HEK293 (cell line): ENCODE data around the gene VSIR.

Experiments used
- CTCF ChIA-PET: fragments of 350-600 bp; formaldehyde crosslinking; extraction: SDS; loops from one replicate; lab custom pipeline; 2021; ENCODE audit warnings: antibody characterized with exemption; lab: Yijun Ruan, JAX
- POLR2A ChIA-PET: fragments of 300-600 bp; formaldehyde crosslinking; extraction: SDS; loops from one replicate; lab custom pipeline; 2020; ENCODE audit warnings: antibody characterized with exemption, inconsistent platforms; lab: Yijun Ruan, JAX
- H3K27ac ChIP-seq: fragments of 200-500 bp; sonication (Bioruptor generic); 2 replicates; pipeline ENCODE4 v1.5.1; 2014; ENCODE audit warnings: low read depth, low read length, control low read depth, inconsistent platforms; ENCODE audit errors: extremely low read depth
- H3K36me3 ChIP-seq, 2 experiments: fragments of 200-500 bp in 1 of 2; sonication (Bioruptor generic) in 1 of 2; 1 replicate in 1 of 2; 2 replicates in 1 of 2; pipeline ENCODE4 v1.5.1; 2014 to 2017; ENCODE audit warnings: inconsistent platforms in 2 of 2, low read length in 2 of 2; ENCODE audit not compliant: control insufficient read depth in 2 of 2, insufficient read depth in 1 of 2
- H3K4me1 ChIP-seq: fragments of 200-500 bp; sonication (Bioruptor generic); 2 replicates; pipeline ENCODE4 v1.5.1; 2014; ENCODE audit warnings: mild to moderate bottlenecking, low read length, inconsistent platforms; ENCODE audit not compliant: control insufficient read depth, insufficient read depth
- H3K4me3 ChIP-seq: 2 replicates; pipeline ENCODE4 v1.5.1; 2011; ENCODE audit warnings: low read depth, mild to moderate bottlenecking, control low read depth, low read length, moderate library complexity
- H3K9me3 ChIP-seq: fragments of 200-500 bp; sonication (Bioruptor generic); 2 replicates; pipeline ENCODE4 v1.5.1; 2014; ENCODE audit warnings: low read depth, low read length, inconsistent platforms; ENCODE audit not compliant: control insufficient read depth, insufficient read depth
- BCL11A ChIP-seq: fragments of 450-650 bp; formaldehyde crosslinking; IDR thresholded peaks from 2 replicates; pipeline ENCODE4 v1.5.1; 2016; ENCODE audit warnings: low read depth, missing biosample characterization, missing genetic modification characterization
- BCL11B ChIP-seq: fragments of 450-650 bp; formaldehyde crosslinking; IDR thresholded peaks from 2 replicates; pipeline ENCODE4 v1.5.1; 2016; ENCODE audit warnings: low read depth, missing biosample characterization, missing genetic modification characterization
- HIC1 ChIP-seq: fragments of 450-650 bp; formaldehyde crosslinking; IDR thresholded peaks from 2 replicates; pipeline ENCODE4 v1.5.1; 2016; ENCODE audit warnings: missing biosample characterization, missing genetic modification characterization
- IKZF3 ChIP-seq: fragments of 450-650 bp; IDR thresholded peaks from 2 replicates; pipeline ENCODE4 v1.5.0; 2018; ENCODE audit warnings: missing biosample characterization, mild to moderate bottlenecking, missing genetic modification characterization, moderate library complexity
- KLF17 ChIP-seq: fragments of 450-650 bp; formaldehyde crosslinking; IDR thresholded peaks from 2 replicates; pipeline ENCODE4 v1.5.1; 2016; ENCODE audit warnings: missing biosample characterization, missing genetic modification characterization
- MZF1 ChIP-seq: fragments of 450-650 bp; formaldehyde crosslinking; IDR thresholded peaks from 2 replicates; pipeline ENCODE4 v1.5.1; 2017; ENCODE audit warnings: missing biosample characterization, missing genetic modification characterization, borderline replicate concordance
- PRDM6 ChIP-seq: fragments of 450-650 bp; formaldehyde crosslinking; IDR thresholded peaks from 2 replicates; pipeline ENCODE4 v1.5.1; 2017; ENCODE audit warnings: missing biosample characterization, missing genetic modification characterization
- SCRT1 ChIP-seq: fragments of 450-650 bp; formaldehyde crosslinking; IDR thresholded peaks from 2 replicates; pipeline ENCODE4 v1.5.1; 2016; ENCODE audit warnings: missing biosample characterization, missing genetic modification characterization, borderline replicate concordance
- SP3 ChIP-seq: fragments of 450-650 bp; formaldehyde crosslinking; IDR thresholded peaks from 2 replicates; pipeline ENCODE4 v1.5.1; 2016; ENCODE audit warnings: missing biosample characterization, missing genetic modification characterization
- ZBTB48 ChIP-seq: fragments of 450-650 bp; formaldehyde crosslinking; IDR thresholded peaks from 2 replicates; pipeline ENCODE4 v1.5.1; 2016; ENCODE audit warnings: missing biosample characterization, missing genetic modification characterization
- ZBTB49 ChIP-seq: fragments of 450-650 bp; formaldehyde crosslinking; IDR thresholded peaks from 2 replicates; pipeline ENCODE4 v1.5.1; 2016; ENCODE audit warnings: missing biosample characterization, missing genetic modification characterization, low read depth
- ZEB2 ChIP-seq: fragments of 450-650 bp; formaldehyde crosslinking; IDR thresholded peaks from 2 replicates; pipeline ENCODE4 v1.5.1; 2016; ENCODE audit warnings: missing biosample characterization, missing genetic modification characterization
- ZNF112 ChIP-seq: fragments of 450-650 bp; formaldehyde crosslinking; IDR thresholded peaks from 2 replicates; pipeline ENCODE4 v1.5.0; 2017; ENCODE audit warnings: missing biosample characterization, missing genetic modification characterization
- ZNF114 ChIP-seq: fragments of 450-650 bp; formaldehyde crosslinking; IDR thresholded peaks from 2 replicates; pipeline ENCODE4 v1.5.0; 2017; ENCODE audit warnings: missing biosample characterization, missing genetic modification characterization
- ZNF2 ChIP-seq: fragments of 450-650 bp; formaldehyde crosslinking; IDR thresholded peaks from 2 replicates; pipeline ENCODE4 v1.5.1; 2016; ENCODE audit warnings: missing biosample characterization, missing genetic modification characterization
- ZNF23 ChIP-seq: fragments of 450-650 bp; formaldehyde crosslinking; IDR thresholded peaks from 2 replicates; pipeline ENCODE4 v1.5.1; 2016; ENCODE audit warnings: missing biosample characterization, missing genetic modification characterization, borderline replicate concordance
- ZNF350 ChIP-seq: fragments of 450-650 bp; formaldehyde crosslinking; IDR thresholded peaks from 2 replicates; pipeline ENCODE4 v1.5.0; 2017; ENCODE audit warnings: missing biosample characterization, mild to moderate bottlenecking, missing genetic modification characterization
- ZNF530 ChIP-seq: fragments of 450-650 bp; formaldehyde crosslinking; IDR thresholded peaks from 2 replicates; pipeline ENCODE4 v1.5.1; 2016; ENCODE audit warnings: low read depth, missing biosample characterization, missing genetic modification characterization
- ZNF623 ChIP-seq: fragments of 450-650 bp; formaldehyde crosslinking; IDR thresholded peaks from 2 replicates; pipeline ENCODE4 v1.5.1; 2016; ENCODE audit warnings: missing biosample characterization, missing genetic modification characterization
- ZNF639 ChIP-seq: fragments of 450-650 bp; formaldehyde crosslinking; IDR thresholded peaks from 2 replicates; pipeline ENCODE4 v1.5.1; 2016; ENCODE audit warnings: missing biosample characterization, missing genetic modification characterization
- ZNF701 ChIP-seq: fragments of 450-650 bp; formaldehyde crosslinking; IDR thresholded peaks from 2 replicates; pipeline ENCODE4 v1.5.1; 2016; ENCODE audit warnings: missing biosample characterization, missing genetic modification characterization
- ZNF830 ChIP-seq: fragments of 450-650 bp; IDR thresholded peaks from 2 replicates; pipeline ENCODE4 v1.5.0; 2018; ENCODE audit warnings: missing biosample characterization, missing genetic modification characterization, low read depth, mild to moderate bottlenecking, moderate library complexity

The VSIR gene

GRCh38 chr10:71799112-71799511, 25.8 kb upstream of the VSIR start:
- Histone ChIP-seq H3K4me3 (no peak overlapping the region), H3K27ac (no peak overlapping the region), H3K36me3 (no peaks in the 10 kb centered on the region), H3K9me3 (no peaks in the 10 kb centered on the region), H3K4me1 (no peaks in the 10 kb centered on the region)
- CTCF ChIA-PET: interaction anchor here (0.6 kb wide), 1 partner anchor 26 kb away, joined by 3 read pairs; the partner anchor contains the start of gene VSIR
- POLR2A ChIA-PET: no interaction called here
- TF ChIP-seq BCL11B (tag by site-specific recombination) (no peak), SP3 (tag by site-specific recombination) (no peak), ZNF350 (tag by site-specific recombination) (no peak), ZNF2 (tag by site-specific recombination) (no peak), ZBTB48 (no peak), KLF17 (no peak), ZNF623 (tag by site-specific recombination) (no peak), IKZF3 (no peak), ZNF112 (tag by site-specific recombination) (no peak), ZNF114 (no peak), PRDM6 (tag by site-specific recombination) (no peak)

GRCh38 chr10:71798308-71798624, 24.9 kb upstream of the VSIR start:
- no peaks in the 10 kb centered on the region for H3K4me1 ChIP-seq
- H3K9me3 ChIP-seq: no peaks in the 10 kb centered on the region
- ChIA-PET POLR2A (no interaction called here), CTCF (no interaction called here)
- no peaks in the 10 kb centered on the region for H3K36me3 ChIP-seq
- H3K4me3 ChIP-seq: no peak overlapping the region
- H3K27ac ChIP-seq: no peak overlapping the region
- TF ChIP-seq ZEB2 (tag by site-specific recombination) (no peak), ZBTB49 (tag by site-specific recombination) (no peak), ZNF530 (no peak), MZF1 (tag by site-specific recombination) (no peak), SCRT1 (tag by site-specific recombination) (no peak), HIC1 (tag by site-specific recombination) (no peak), ZNF830 (tag by site-specific recombination) (no peak), ZNF639 (tag by site-specific recombination) (no peak), ZNF701 (tag by site-specific recombination) (no peak), ZNF23 (no peak), BCL11A (tag by site-specific recombination) (no peak)
- TF ChIP-seq, all 188 proteins: peak for 0
